ENCODE data around the gene SLAMF1.
A peak's percentile ranks its signal among the peaks of the same experiment; 100 is the strongest.
"Not testable (repeated sequence)": the region's sequence is repeated elsewhere in the genome, so short reads cannot be mapped to it uniquely, and the experiment has no call there.

SLAMF1 gene

GRCh38 chr1:160656737-160657136, 9.9 kb upstream of the SLAMF1 start:
- Mint-ChIP-seq H3K36me3 (ENCODE audit: low read depth) (peaks cover 48% of the 10 kb centered on the region), H3K4me1 (ENCODE audit: low read depth) (peaks cover 53% of the 10 kb centered on the region), H3K27ac (peak overlapping the region; percentile 35), H3K27me3 (no peaks in the 10 kb centered on the region), H3K4me3 (no peak overlapping the region), H3K9me3 (peaks cover 11% of the 10 kb centered on the region)
- intact Hi-C loops (cut with micrococcal nuclease): no loop called here

GRCh38 chr1:160653620-160654016, 6.8 kb upstream of the SLAMF1 start:
- Mint-ChIP-seq H3K4me1 (ENCODE audit: low read depth) (peaks cover 50% of the 10 kb centered on the region), H3K27ac (peak overlapping the region; percentile 52), H3K36me3 (ENCODE audit: low read depth) (peaks cover 50% of the 10 kb centered on the region), H3K9me3 (no peaks in the 10 kb centered on the region), H3K27me3 (no peaks in the 10 kb centered on the region), H3K4me3 (no peak overlapping the region)
- intact Hi-C loops (cut with micrococcal nuclease): no loop called here

- Mint-ChIP-seq H3K4me3 (no peak overlapping the region), H3K36me3 (ENCODE audit: low read depth) (peaks cover 47% of the 10 kb centered on the region), H3K27me3 (no peaks in the 10 kb centered on the region), H3K9me3 (no peaks in the 10 kb centered on the region), H3K4me1 (ENCODE audit: low read depth) (peaks cover 50% of the 10 kb centered on the region), H3K27ac (peak overlapping the region; percentile 52)
- intact Hi-C loops (cut with micrococcal nuclease): no loop called here
Measured at GRCh38 chr1:160652924-160653619, 6.2 kb upstream of the SLAMF1 start.

GRCh38 chr1:160652065-160652641, 5.3 kb upstream of the SLAMF1 start:
- peaks cover 47% of the 10 kb centered on the region for H3K36me3 Mint-ChIP-seq (ENCODE audit: low read depth)
- H3K27ac Mint-ChIP-seq; H3K9me3 Mint-ChIP-seq; intact Hi-C loops (cut with micrococcal nuclease); H3K27me3 Mint-ChIP-seq; H3K4me3 Mint-ChIP-seq: not testable (repeated sequence)
- peaks cover 60% of the 10 kb centered on the region for H3K4me1 Mint-ChIP-seq (ENCODE audit: low read depth)

- intact Hi-C loops (cut with micrococcal nuclease): no loop called here
- peaks cover 62% of the 10 kb centered on the region for H3K4me1 Mint-ChIP-seq (ENCODE audit: low read depth)
- peaks cover 49% of the 10 kb centered on the region for H3K36me3 Mint-ChIP-seq (ENCODE audit: low read depth)
- H3K9me3 Mint-ChIP-seq: no peaks in the 10 kb centered on the region
- no peak overlapping the region for H3K27ac Mint-ChIP-seq
- no peak overlapping the region for H3K4me3 Mint-ChIP-seq
- H3K27me3 Mint-ChIP-seq: no peaks in the 10 kb centered on the region
Measured at GRCh38 chr1:160651433-160652064, 4.7 kb upstream of the SLAMF1 start.

DNA sequence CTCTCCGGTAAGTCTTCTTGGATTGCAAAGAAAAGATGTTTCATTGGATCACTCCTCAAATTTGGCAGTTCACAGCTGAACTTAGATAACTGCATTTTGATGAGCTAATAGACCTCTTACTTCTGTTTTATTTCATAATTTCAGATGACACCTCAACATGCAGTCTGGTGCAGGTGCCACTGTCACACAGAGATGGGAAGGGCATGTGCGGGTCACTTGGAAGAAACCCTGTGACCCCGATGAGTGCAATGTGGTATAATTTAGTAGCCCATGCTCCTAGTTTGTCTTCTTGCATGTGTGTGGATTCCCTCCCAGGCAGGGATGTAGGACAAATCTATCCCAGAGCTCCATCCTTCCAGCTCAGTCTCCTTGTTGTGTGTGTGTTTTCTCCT, 481 bp upstream of the SLAMF1 start:
- Mint-ChIP-seq H3K27ac (peak overlapping the region; percentile 89), H3K9me3 (no peaks in the 10 kb centered on the region), H3K4me1 (ENCODE audit: low read depth) (peaks cover 54% of the 10 kb centered on the region), H3K36me3 (ENCODE audit: low read depth) (peaks cover 71% of the 10 kb centered on the region), H3K27me3 (no peaks in the 10 kb centered on the region), H3K4me3 (peak overlapping the region; percentile 88)
- intact Hi-C loops (cut with micrococcal nuclease): loop anchor here (5.0 kb wide), 1 partner anchor 35 kb away; no protein-coding TSS in a partner anchor

GRCh38 chr1:160646180-160646579, 664 bp downstream of the SLAMF1 start:
- peaks cover 65% of the 10 kb centered on the region for H3K4me1 Mint-ChIP-seq (ENCODE audit: low read depth)
- H3K9me3 Mint-ChIP-seq: no peaks in the 10 kb centered on the region
- peak overlapping the region; percentile 89 for H3K27ac Mint-ChIP-seq
- intact Hi-C loops (cut with micrococcal nuclease): loop anchor here (5.0 kb wide), 1 partner anchor 34 kb away; no protein-coding TSS in a partner anchor
- H3K36me3 Mint-ChIP-seq (ENCODE audit: low read depth): peaks cover 71% of the 10 kb centered on the region
- peak overlapping the region; percentile 88 for H3K4me3 Mint-ChIP-seq
- no peaks in the 10 kb centered on the region for H3K27me3 Mint-ChIP-seq

GRCh38 chr1:160645386-160646130, 1.3 kb downstream of the SLAMF1 start:
- H3K4me3 Mint-ChIP-seq: peak overlapping the region; percentile 88
- intact Hi-C loops (cut with micrococcal nuclease): loop anchor here (5.0 kb wide), 1 partner anchor 33 kb away; no protein-coding TSS in a partner anchor
- H3K27me3 Mint-ChIP-seq: no peaks in the 10 kb centered on the region
- peaks cover 71% of the 10 kb centered on the region for H3K36me3 Mint-ChIP-seq (ENCODE audit: low read depth)
- peaks cover 65% of the 10 kb centered on the region for H3K4me1 Mint-ChIP-seq (ENCODE audit: low read depth)
- H3K27ac Mint-ChIP-seq: peak overlapping the region; percentile 89
- no peaks in the 10 kb centered on the region for H3K9me3 Mint-ChIP-seq

DNA sequence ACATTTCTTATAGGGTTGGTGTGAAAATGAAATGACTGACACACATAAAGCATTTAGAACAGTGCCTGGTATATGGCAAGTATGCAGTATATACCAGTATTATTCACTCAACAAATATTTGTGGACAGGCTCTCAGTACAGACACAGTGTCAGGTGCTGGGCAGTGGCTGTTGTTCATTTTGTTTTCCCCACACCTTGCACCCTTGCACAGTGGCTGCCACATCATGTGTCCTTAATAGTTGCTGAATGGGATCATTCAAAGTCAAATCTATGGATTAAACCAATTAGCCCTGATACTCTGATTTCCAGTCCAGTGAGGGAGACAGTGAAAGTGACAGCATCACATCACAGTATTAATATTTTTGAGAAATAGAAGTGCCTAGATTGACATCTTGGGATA, 2.4 kb downstream of the SLAMF1 start:
- intact Hi-C loops (cut with micrococcal nuclease): no loop called here
- Mint-ChIP-seq H3K27me3 (no peaks in the 10 kb centered on the region), H3K36me3 (ENCODE audit: low read depth) (peaks cover 79% of the 10 kb centered on the region), H3K9me3 (no peaks in the 10 kb centered on the region), H3K4me1 (ENCODE audit: low read depth) (peaks cover 74% of the 10 kb centered on the region), H3K4me3 (peak overlapping the region; percentile 88), H3K27ac (peak overlapping the region; percentile 89)

- intact Hi-C loops (cut with micrococcal nuclease): no loop called here
- Mint-ChIP-seq H3K27ac (peak overlapping the region; percentile 79), H3K9me3 (no peaks in the 10 kb centered on the region), H3K27me3 (no peaks in the 10 kb centered on the region), H3K4me3 (peak overlapping the region; percentile 88), H3K4me1 (ENCODE audit: low read depth) (peaks cover 79% of the 10 kb centered on the region), H3K36me3 (ENCODE audit: low read depth) (peaks cover 86% of the 10 kb centered on the region)
Measured at GRCh38 chr1:160643138-160643537, 3.7 kb downstream of the SLAMF1 start.

DNA sequence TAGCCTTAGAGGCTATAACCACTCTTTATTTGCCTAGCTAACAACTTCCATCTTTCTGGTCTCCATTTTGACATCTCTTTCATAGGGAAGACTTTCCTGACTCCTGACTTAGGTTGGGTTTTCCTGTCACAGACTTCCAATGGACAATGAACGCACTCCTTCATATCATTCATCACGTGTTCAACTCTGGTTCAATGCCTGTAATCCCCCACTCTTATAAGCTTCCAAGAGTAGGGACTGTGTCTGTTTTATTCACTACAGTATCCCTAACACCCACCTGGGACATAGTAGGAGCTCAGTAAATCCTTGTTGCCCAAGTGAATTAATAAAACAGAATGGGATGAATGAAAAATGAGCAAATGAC, 4.6 kb downstream of the SLAMF1 start:
- peak overlapping the region; percentile 79 for H3K27ac Mint-ChIP-seq
- peaks cover 95% of the 10 kb centered on the region for H3K36me3 Mint-ChIP-seq (ENCODE audit: low read depth)
- intact Hi-C loops (cut with micrococcal nuclease): no loop called here
- no peaks in the 10 kb centered on the region for H3K9me3 Mint-ChIP-seq
- peak overlapping the region; percentile 51 for H3K4me3 Mint-ChIP-seq
- peaks cover 79% of the 10 kb centered on the region for H3K4me1 Mint-ChIP-seq (ENCODE audit: low read depth)
- H3K27me3 Mint-ChIP-seq: no peaks in the 10 kb centered on the region

DNA sequence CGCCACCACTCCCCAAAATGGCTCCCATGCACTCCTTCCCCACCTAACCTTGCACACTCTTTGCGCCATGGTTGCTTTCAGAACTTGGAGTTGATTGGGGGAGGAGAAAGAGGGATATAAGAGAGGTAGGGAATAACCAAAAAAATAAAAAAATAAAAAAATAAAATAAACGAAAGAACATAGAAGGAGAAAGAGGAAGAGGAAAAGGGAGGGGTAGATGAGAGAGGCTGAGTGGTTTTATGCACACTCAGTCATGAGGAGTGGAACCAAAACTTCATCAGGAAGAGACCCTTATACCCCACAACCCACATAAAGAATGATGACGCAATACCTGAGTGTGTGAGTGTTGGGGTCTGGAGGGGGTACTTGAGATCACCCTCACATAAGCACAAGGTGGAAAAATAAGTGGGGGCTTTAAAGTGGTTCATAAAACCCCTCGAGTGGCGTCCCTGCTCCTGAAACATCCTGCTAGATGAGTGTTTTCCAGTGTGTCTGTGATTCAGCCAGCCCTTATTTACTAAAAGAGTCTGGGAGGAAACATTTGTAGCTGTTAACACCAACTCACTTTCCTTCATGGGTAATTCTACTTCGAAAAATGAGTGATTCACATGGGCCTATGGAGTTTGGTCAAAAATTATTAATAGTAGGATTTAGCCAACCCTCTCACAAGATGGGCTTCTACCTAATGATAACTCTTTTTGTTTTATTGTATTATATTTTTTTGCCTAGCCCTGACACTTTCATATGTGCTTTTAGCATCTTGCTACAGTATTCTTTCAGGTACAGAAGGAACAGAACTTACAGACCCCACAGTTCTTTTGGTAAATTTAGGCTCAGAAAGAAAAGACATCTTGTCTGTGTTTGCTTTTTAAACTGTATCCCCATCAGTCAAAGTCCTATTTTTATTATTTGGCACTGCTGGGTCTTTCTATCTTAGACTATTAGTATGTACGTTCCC, 5.2 kb downstream of the SLAMF1 start:
- H3K9me3 Mint-ChIP-seq: no peaks in the 10 kb centered on the region
- intact Hi-C loops (cut with micrococcal nuclease): no loop called here
- H3K4me3 Mint-ChIP-seq: peak overlapping the region; percentile 60
- peaks cover 78% of the 10 kb centered on the region for H3K4me1 Mint-ChIP-seq (ENCODE audit: low read depth)
- peaks cover 98% of the 10 kb centered on the region for H3K36me3 Mint-ChIP-seq (ENCODE audit: low read depth)
- peak overlapping the region; percentile 79 for H3K27ac Mint-ChIP-seq
- H3K27me3 Mint-ChIP-seq: no peaks in the 10 kb centered on the region
